Measurements from ENCODE around the gene AK9.

DNA sequence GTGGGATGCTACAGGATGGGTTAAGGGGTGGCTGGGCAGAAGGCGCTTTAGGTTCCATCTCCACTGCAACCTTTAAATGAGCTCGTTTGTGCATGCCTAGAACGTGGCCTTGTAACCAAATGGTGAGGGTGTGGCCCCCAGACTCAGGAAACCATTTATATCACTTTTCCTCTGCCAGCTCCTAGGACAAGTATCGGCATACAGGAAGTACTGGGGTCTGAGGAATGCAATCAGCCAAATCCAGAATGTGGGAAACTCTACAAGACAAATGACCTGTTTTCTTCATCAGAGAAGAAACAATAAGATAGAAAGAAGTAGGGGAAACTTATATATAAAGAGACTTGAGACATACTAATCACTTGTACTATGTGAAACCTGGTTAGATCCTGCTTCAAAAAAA lies 21.2 kb downstream of the AK9 start:
- TF ChIP-seq GATA3 (IDR thresholded peaks at IDR 0.05; ENCODE audit: low read depth, low read length): no peak
- TF ChIP-seq GATA2 (IDR thresholded peaks at IDR 0.05; ENCODE audit: low read depth, low read length): no peak
